Endodermal cell (in vitro differentiated cells): ENCODE measurements around the gene FILIP1L. TPM values are rescaled to one million over a fixed set of nuclear protein-coding genes. Genes with fewer than 3 reads are reported as not detected.

ENCODE experiments used
- DNase-seq: peaks from one replicate; pipeline ENCODE4 v3.0.0-alpha.2; 2017
- H3K27ac ChIP-seq: 2 replicates; pipeline ENCODE4 v1.5.1; 2013; ENCODE audit warnings: mild to moderate bottlenecking, low read depth, low read length, moderate library complexity
- H3K27me3 ChIP-seq: 2 replicates; pipeline ENCODE4 v1.6.1; 2013; ENCODE audit warnings: mild to moderate bottlenecking, low read length, moderate library complexity; ENCODE audit not compliant: insufficient read depth, control insufficient read depth, poor library complexity, severe bottlenecking
- H3K36me3 ChIP-seq: 2 replicates; pipeline ENCODE4 v1.7.0; 2013; ENCODE audit warnings: mild to moderate bottlenecking, low read length, moderate library complexity; ENCODE audit not compliant: control insufficient read depth, insufficient read depth
- H3K4me1 ChIP-seq: one replicate; pipeline ENCODE4 v1.7.0; 2013; ENCODE audit warnings: low read length; ENCODE audit not compliant: control insufficient read depth, insufficient read depth
- H3K4me3 ChIP-seq: 2 replicates; pipeline ENCODE4 v1.5.1; 2013; ENCODE audit warnings: mild to moderate bottlenecking, low read length, moderate library complexity
- H3K9ac ChIP-seq: 2 replicates; pipeline ENCODE4 v1.6.1; 2013; ENCODE audit warnings: mild to moderate bottlenecking, low read length, moderate library complexity; ENCODE audit not compliant: poor library complexity, severe bottlenecking; ENCODE audit errors: extremely low read depth
- H3K9me3 ChIP-seq: 2 replicates; pipeline ENCODE4 v1.6.1; 2013; ENCODE audit warnings: mild to moderate bottlenecking, low read length, moderate library complexity; ENCODE audit not compliant: control insufficient read depth
- H3K27ac Mint-ChIP-seq: 2 replicates; pipeline ENCODE4 v1.8.0; 2020; ENCODE audit warnings: mixed read lengths
- H3K27me3 Mint-ChIP-seq: 2 replicates; pipeline ENCODE4 v1.8.0; 2021; ENCODE audit warnings: mild to moderate bottlenecking, mixed read lengths; ENCODE audit not compliant: insufficient read depth
- H3K36me3 Mint-ChIP-seq: 2 replicates; pipeline ENCODE4 v1.8.0; 2020; ENCODE audit warnings: low read depth, mixed read lengths
- H3K4me1 Mint-ChIP-seq: 2 replicates; pipeline ENCODE4 v1.8.0; 2020; ENCODE audit warnings: mixed read lengths
- H3K4me3 Mint-ChIP-seq: 2 replicates; pipeline ENCODE4 v1.8.0; 2020; ENCODE audit warnings: mild to moderate bottlenecking, moderate library complexity, mixed read lengths
- H3K9me3 Mint-ChIP-seq: 2 replicates; pipeline ENCODE4 v1.8.0; 2020; ENCODE audit warnings: mild to moderate bottlenecking, mixed read lengths
- WGBS, 2 experiments: methylation state at CpG; one replicate each; pipeline versions ENCODE4 v1.1.5 to v1.1.7; 2013; ENCODE audit warnings: missing lambda C conversion rate in 2 of 2, mixed read lengths in 1 of 2; ENCODE audit not compliant: insufficient coverage in 1 of 2, insufficient read length in 1 of 2; 5-methylcytosine and 5-hydroxymethylcytosine counted together
- microRNA-seq: library from miRNA; unstranded; fragments of <30 nt; microRNA quantifications from one replicate; pipeline ENCODE4 v1.2.0, GENCODE V29; 2020; ENCODE audit warnings: borderline microRNAs expressed
- total RNA-seq, 2 donors: library from RNA; stranded (reverse); fragmentation: NEBNext Ultra II Directional in 1 of 2; extraction: Animal tissue kit (Norgen Biotek cat#: 25700) in 1 of 2; gene quantifications; 2 replicates in 1 of 2; 3 replicates in 1 of 2; pipeline ENCODE4 v1.2.1, GENCODE V29; 2021
- TF ChIP-seq, protein P1 (sequence below): fragments of 200-600 bp; sonication (generic); conservative IDR thresholded peaks from 2 replicates; pipeline ENCODE4 v1.5.0; 2021; ENCODE audit warnings: antibody characterized with exemption, mild to moderate bottlenecking

The FILIP1L gene
- total RNA-seq, 2 donors from 2014 or later = 0.84 to 2.5 TPM

DNA sequence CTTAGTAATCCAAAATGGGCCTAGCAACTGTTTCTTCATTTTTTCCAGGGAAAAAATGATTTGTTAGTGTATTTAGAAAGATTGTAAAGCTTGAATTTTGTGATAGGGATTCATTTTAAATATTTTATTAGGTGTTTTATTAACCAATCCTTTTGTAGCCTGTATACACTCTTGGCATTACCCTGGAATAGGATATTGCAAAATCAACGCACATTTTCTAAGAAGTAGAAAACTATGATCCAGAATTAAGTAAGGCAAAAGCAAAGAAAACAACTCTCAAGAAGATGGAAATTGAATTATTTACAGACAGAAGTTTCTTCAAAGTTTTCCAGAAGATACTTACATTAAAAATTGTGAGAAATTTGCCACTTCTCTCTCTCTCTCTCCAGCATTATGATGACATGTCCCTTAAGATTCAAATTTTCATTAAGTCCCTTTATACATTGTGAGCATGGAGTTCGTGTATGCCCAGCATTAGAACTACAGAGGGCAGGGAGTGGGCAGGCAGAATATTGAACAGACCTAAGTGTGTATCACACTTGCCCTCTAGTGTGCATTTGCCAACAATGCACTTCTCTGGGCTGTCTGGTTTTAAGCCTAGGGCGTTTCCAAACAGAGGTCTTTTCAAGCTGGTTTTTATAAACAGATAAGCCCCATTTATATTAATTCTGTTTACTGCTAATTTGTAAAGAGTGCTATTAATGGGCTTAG is 325.1 kb downstream of the FILIP1L start:
- peaks cover 12% of the 10 kb centered on the region for H3K27me3 ChIP-seq
- TF ChIP-seq, protein P1, sequence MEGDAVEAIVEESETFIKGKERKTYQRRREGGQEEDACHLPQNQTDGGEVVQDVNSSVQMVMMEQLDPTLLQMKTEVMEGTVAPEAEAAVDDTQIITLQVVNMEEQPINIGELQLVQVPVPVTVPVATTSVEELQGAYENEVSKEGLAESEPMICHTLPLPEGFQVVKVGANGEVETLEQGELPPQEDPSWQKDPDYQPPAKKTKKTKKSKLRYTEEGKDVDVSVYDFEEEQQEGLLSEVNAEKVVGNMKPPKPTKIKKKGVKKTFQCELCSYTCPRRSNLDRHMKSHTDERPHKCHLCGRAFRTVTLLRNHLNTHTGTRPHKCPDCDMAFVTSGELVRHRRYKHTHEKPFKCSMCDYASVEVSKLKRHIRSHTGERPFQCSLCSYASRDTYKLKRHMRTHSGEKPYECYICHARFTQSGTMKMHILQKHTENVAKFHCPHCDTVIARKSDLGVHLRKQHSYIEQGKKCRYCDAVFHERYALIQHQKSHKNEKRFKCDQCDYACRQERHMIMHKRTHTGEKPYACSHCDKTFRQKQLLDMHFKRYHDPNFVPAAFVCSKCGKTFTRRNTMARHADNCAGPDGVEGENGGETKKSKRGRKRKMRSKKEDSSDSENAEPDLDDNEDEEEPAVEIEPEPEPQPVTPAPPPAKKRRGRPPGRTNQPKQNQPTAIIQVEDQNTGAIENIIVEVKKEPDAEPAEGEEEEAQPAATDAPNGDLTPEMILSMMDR = peak; percentile 77
- H3K27me3 Mint-ChIP-seq = no peaks in the 10 kb centered on the region
- WGBS, 2 experiments = 25 to 44% methylated on average over 1 to 3 of the region's 3 CpGs
- H3K4me1 Mint-ChIP-seq = no peaks in the 10 kb centered on the region
- peak; percentile 55 for DNase-seq
- H3K4me3 Mint-ChIP-seq = no peak overlapping the region
- H3K9me3 Mint-ChIP-seq = no peaks in the 10 kb centered on the region
- H3K4me1 ChIP-seq = no peaks in the 10 kb centered on the region
- no peak overlapping the region for H3K9ac ChIP-seq
- H3K36me3 Mint-ChIP-seq = no peaks in the 10 kb centered on the region
- H3K27ac ChIP-seq = no peak overlapping the region
- no peak overlapping the region for H3K27ac Mint-ChIP-seq
- no peaks in the 10 kb centered on the region for H3K9me3 ChIP-seq
- H3K4me3 ChIP-seq = no peak overlapping the region
- no peaks in the 10 kb centered on the region for H3K36me3 ChIP-seq

Small RNAs within 50 kb of the gene (microRNA-seq; reads per million reads assigned to microRNA genes)
- gene MIR3921 = not detected

Other genes with a start within 250 kb of the FILIP1L start
- gene TBC1D23, start 146.5 kb upstream of the FILIP1L start, total RNA-seq = 10 to 100 TPM; 30.9 to 32.0 TPM
- 10 to 100 TPM; 35.5 to 48.1 TPM for gene NIT2, start 220.3 kb upstream of the FILIP1L start, total RNA-seq